Activated CD4-positive, alpha-beta memory T cell treated with anti-CD3 and anti-CD28 coated beads, Interleukin-2, amount 10 ng/mL, durations not matched to agents 7 days and 5 days (primary cell): ENCODE measurements around the gene AIG1. TPM values are rescaled to one million over a fixed set of nuclear protein-coding genes. Genes with fewer than 3 reads are reported as not detected.

Experiments used
- CTCF ChIA-PET: fragments of 350-600 bp; sonication (Branson Sonifier 250); formaldehyde crosslinking; loops from one replicate; lab custom pipeline; 2021; ENCODE audit warnings: antibody characterized with exemption, inconsistent platforms; lab: Charles Lee
- POLR2A ChIA-PET: fragments of 350-600 bp; sonication (Branson Sonifier 250); formaldehyde crosslinking; loops from one replicate; lab custom pipeline; 2021; ENCODE audit warnings: antibody characterized with exemption; lab: Charles Lee
- DNase-seq: peaks from one replicate; pipeline ENCODE4 v3.0.0-alpha.2; 2020
- H3K27ac Mint-ChIP-seq: one replicate; pipeline ENCODE4 v1.8.0; 2021; ENCODE audit warnings: mild to moderate bottlenecking, mixed read lengths
- H3K27me3 Mint-ChIP-seq: one replicate; pipeline ENCODE4 v1.8.0; 2021; ENCODE audit warnings: mixed read lengths
- H3K36me3 Mint-ChIP-seq: one replicate; pipeline ENCODE4 v1.8.0; 2021; ENCODE audit warnings: low read depth, mixed read lengths
- H3K4me1 Mint-ChIP-seq: one replicate; pipeline ENCODE4 v1.8.0; 2021; ENCODE audit warnings: mixed read lengths
- H3K4me3 Mint-ChIP-seq: one replicate; pipeline ENCODE4 v1.8.0; 2021; ENCODE audit warnings: mild to moderate bottlenecking, mixed read lengths
- H3K9me3 Mint-ChIP-seq: one replicate; pipeline ENCODE4 v1.8.0; 2021; ENCODE audit warnings: mixed read lengths
- total RNA-seq, 2 experiments: library from RNA; stranded (reverse); gene quantifications; one replicate each; pipeline ENCODE4 v1.2.3, GENCODE V29; 2021

Gene AIG1
- total RNA-seq, 2 experiments from 2014 or later: 8.4 to 9.9 TPM

DNA sequence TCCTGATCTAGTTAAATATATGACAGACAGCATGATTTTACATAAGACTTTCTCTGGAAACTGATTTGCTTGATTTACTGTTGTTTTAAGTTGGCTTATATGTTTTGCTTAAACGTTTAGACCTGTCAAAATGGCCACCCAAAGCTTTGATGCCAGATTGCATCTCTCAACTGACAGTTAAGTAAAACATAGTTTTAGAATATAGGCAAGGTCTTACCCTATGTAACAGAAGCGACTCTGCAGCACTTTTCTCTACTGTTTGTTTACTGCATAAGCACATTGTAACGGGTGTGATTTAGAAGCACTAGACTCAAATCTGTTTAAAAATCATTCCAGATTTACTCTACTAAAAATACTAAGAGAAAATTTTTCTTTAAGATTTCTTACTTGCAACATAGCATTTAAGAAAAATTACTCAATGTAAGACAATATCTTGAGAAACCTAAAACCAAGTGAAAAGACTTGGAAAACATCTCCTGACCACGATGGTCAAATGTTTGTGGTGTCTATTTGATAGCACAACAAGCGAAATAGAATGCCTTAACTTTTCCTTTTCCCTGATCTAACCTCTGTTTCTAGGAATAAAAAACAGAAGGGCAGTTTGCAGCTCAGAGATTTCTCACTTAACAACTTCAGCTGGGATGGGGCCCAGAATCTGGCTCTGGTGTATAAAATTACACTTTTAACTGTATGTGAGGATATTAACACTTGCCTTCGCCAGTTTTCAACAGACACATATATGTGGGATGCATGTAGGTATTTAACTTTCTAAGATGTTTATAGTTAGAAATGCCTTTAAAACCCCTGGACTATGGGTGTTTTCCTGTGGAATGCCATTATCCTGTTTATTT, 47.4 kb downstream of the AIG1 start:
- Mint-ChIP-seq H3K27ac (no peak overlapping the region), H3K9me3 (no peaks in the 10 kb centered on the region), H3K36me3 (peaks cover 3% of the 10 kb centered on the region), H3K4me1 (peaks cover 2% of the 10 kb centered on the region), H3K27me3 (no peaks in the 10 kb centered on the region), H3K4me3 (no peak overlapping the region)
- DNase-seq: no peak
- POLR2A ChIA-PET: interaction anchor here (1.0 kb wide), 1 partner anchor 9 kb away, joined by 4 read pairs; no protein-coding TSS in a partner anchor
- CTCF ChIA-PET: interaction anchor here (1.2 kb wide), 1 partner anchor 11 kb away, joined by 3 read pairs; no protein-coding TSS in a partner anchor

DNA sequence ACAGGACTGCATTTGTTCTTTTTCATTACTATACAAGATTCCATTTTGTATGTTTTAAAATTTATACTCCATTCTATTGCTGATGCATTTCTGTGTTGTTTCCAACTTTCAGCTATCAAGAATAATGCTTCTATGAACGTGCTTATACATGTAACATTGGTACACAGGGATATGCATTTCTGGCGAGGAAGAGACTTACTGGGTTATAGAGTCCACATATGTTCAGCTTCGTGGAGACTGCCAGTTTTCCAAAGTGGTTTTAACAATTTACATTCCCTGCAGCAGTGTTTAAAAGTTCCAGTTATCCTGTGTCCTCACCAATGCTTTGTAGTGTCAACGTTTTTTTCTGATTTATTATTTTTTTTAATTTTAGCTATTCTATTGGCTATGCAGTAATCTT, 48.5 kb downstream of the AIG1 start:
- Mint-ChIP-seq H3K27me3 (no peaks in the 10 kb centered on the region), H3K4me1 (no peaks in the 10 kb centered on the region), H3K27ac (no peak overlapping the region), H3K4me3 (no peak overlapping the region), H3K36me3 (no peaks in the 10 kb centered on the region), H3K9me3 (no peaks in the 10 kb centered on the region)
- ChIA-PET POLR2A (no interaction called here), CTCF (interaction anchor here (1.2 kb wide), 1 partner anchor 12 kb away, joined by 3 read pairs; no protein-coding TSS in a partner anchor)
- no peak for DNase-seq

DNA sequence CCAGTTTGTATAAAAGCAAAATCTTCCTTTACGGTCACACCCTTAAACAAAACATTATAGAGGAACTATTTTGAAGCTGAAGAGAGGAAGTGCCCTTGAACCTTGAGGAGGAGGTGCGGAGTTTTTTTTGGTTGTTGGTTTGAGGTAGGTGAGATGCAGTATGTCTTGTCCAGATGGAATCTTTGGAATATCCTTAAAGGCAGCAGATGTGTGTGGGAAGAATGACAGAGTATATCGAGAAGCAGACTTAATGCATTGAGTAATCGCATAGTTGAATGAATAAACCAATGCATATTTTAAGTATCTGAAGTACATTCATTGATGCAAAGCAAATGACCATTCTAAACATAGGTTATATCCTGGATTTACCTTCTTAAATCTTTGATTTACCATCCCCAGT, 49.9 kb downstream of the AIG1 start:
- Mint-ChIP-seq H3K4me3 (no peak overlapping the region), H3K27me3 (no peaks in the 10 kb centered on the region), H3K27ac (no peak overlapping the region), H3K4me1 (no peaks in the 10 kb centered on the region), H3K36me3 (no peaks in the 10 kb centered on the region), H3K9me3 (no peaks in the 10 kb centered on the region)
- no peak for DNase-seq
- CTCF ChIA-PET: interaction anchor here (0.5 kb wide), 1 partner anchor 397 kb away, joined by 4 read pairs; no protein-coding TSS in a partner anchor
- POLR2A ChIA-PET: no interaction called here

DNA sequence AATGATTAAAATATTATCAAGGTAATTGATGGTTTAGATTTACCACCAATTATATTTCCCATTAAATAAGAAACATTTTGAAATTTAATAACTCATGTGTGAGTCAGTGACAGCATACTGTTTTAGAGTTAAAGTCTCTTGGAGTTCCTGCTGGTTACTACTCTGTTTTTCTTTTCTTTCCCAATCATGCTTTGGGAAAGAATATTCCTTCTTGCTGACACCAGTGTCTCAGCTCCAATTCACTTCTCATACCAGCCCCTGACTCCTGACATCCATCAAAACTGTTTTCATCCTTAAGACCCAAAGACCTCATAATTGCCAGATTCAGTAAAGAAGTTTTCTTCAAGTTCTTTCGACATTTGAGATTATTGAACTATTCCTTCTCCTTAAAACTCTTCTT, 50.3 kb downstream of the AIG1 start:
- H3K4me3 Mint-ChIP-seq: no peak overlapping the region
- ChIA-PET CTCF (interaction anchor here (0.5 kb wide), 1 partner anchor 398 kb away, joined by 4 read pairs; no protein-coding TSS in a partner anchor), POLR2A (no interaction called here)
- no peak for DNase-seq
- no peaks in the 10 kb centered on the region for H3K27me3 Mint-ChIP-seq
- no peak overlapping the region for H3K27ac Mint-ChIP-seq
- no peaks in the 10 kb centered on the region for H3K9me3 Mint-ChIP-seq
- H3K4me1 Mint-ChIP-seq: no peaks in the 10 kb centered on the region
- no peaks in the 10 kb centered on the region for H3K36me3 Mint-ChIP-seq

DNA sequence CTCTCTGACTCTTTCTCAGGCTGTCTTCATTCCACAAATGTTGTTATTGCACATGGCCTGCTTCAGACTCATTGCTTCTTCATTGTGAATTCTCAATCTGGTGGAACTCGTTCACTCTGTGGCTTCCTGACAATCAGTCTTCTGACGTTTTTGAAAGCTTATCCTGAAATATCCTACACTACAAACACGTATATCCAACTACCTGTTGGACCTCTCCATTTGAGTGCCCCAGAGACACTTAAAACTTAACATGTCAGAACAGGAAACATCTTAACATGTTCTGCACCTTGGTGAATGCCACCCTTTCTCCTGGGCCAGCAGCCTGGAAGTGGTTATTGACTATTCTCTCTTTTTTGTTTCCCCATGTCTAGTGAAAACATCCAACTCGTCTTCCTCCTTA, 50.8 kb downstream of the AIG1 start:
- DNase-seq: no peak
- no peaks in the 10 kb centered on the region for H3K27me3 Mint-ChIP-seq
- POLR2A ChIA-PET: no interaction called here
- H3K9me3 Mint-ChIP-seq: no peaks in the 10 kb centered on the region
- H3K4me3 Mint-ChIP-seq: no peak overlapping the region
- no peaks in the 10 kb centered on the region for H3K36me3 Mint-ChIP-seq
- CTCF ChIA-PET: no interaction called here
- H3K4me1 Mint-ChIP-seq: no peaks in the 10 kb centered on the region
- H3K27ac Mint-ChIP-seq: no peak overlapping the region

DNA sequence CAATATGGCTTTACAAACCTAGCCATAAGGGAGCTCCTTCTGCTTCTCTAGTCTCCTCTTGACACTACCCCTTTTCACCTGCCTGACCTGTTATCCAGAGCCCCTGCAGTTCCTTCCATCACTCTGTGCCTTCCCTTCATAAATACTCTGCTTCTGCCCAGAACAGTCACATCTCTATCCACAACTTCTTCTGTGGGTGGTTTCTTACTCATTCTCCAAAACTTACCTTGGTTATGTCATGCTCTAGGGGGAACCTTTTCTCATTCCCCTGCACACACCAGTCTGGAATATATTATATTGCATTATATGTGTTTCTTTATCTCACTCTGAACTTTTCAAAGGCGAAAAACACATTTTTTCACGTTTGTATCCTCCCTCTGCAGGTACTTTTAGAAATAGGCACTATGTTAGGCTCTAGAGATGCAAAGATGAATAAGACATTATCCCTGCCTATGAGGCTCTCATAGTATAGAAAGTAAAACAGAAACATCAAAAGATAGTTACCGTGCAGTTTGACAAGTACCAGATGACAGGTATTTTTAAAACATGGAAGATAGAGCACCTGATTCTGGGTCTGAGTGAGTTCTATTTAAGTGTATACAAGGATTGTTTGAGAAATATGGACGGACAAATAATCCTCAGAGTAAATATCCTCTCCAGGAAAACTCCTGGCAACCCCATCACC, 51.5 kb downstream of the AIG1 start:
- H3K4me3 Mint-ChIP-seq: no peak overlapping the region
- H3K4me1 Mint-ChIP-seq: no peaks in the 10 kb centered on the region
- no peak overlapping the region for H3K27ac Mint-ChIP-seq
- ChIA-PET POLR2A (no interaction called here), CTCF (no interaction called here)
- no peaks in the 10 kb centered on the region for H3K36me3 Mint-ChIP-seq
- no peak for DNase-seq
- H3K9me3 Mint-ChIP-seq: no peaks in the 10 kb centered on the region
- H3K27me3 Mint-ChIP-seq: no peaks in the 10 kb centered on the region

- CTCF ChIA-PET: no interaction called here
- Mint-ChIP-seq H3K36me3 (no peaks in the 10 kb centered on the region), H3K4me3 (no peak overlapping the region), H3K4me1 (no peaks in the 10 kb centered on the region), H3K27me3 (no peaks in the 10 kb centered on the region), H3K9me3 (no peaks in the 10 kb centered on the region), H3K27ac (no peak overlapping the region)
- POLR2A ChIA-PET: no interaction called here
- DNase-seq: no peak
These were observed 52.1 kb downstream of the AIG1 start for GRCh38 chr6:143112837-143113236.

GRCh38 chr6:143115728-143116127, 55.0 kb downstream of the AIG1 start:
- Mint-ChIP-seq H3K36me3 (no peaks in the 10 kb centered on the region), H3K27me3 (no peaks in the 10 kb centered on the region), H3K4me3 (no peak overlapping the region), H3K9me3 (no peaks in the 10 kb centered on the region), H3K4me1 (no peaks in the 10 kb centered on the region), H3K27ac (no peak overlapping the region)
- POLR2A ChIA-PET: no interaction called here
- CTCF ChIA-PET: no interaction called here
- DNase-seq: no peak

GRCh38 chr6:143117108-143117507, 56.4 kb downstream of the AIG1 start:
- Mint-ChIP-seq H3K36me3 (no peaks in the 10 kb centered on the region), H3K27ac (no peak overlapping the region), H3K4me3 (no peak overlapping the region), H3K4me1 (no peaks in the 10 kb centered on the region), H3K27me3 (no peaks in the 10 kb centered on the region), H3K9me3 (peaks cover 3% of the 10 kb centered on the region)
- CTCF ChIA-PET: no interaction called here
- DNase-seq: no peak
- POLR2A ChIA-PET: no interaction called here

GRCh38 chr6:143119260-143119659, 58.6 kb downstream of the AIG1 start:
- no peaks in the 10 kb centered on the region for H3K36me3 Mint-ChIP-seq
- ChIA-PET POLR2A (no interaction called here), CTCF (no interaction called here)
- no peak for DNase-seq
- no peaks in the 10 kb centered on the region for H3K4me1 Mint-ChIP-seq
- peaks cover 8% of the 10 kb centered on the region for H3K9me3 Mint-ChIP-seq
- no peaks in the 10 kb centered on the region for H3K27me3 Mint-ChIP-seq
- no peak overlapping the region for H3K4me3 Mint-ChIP-seq
- H3K27ac Mint-ChIP-seq: no peak overlapping the region

- H3K36me3 Mint-ChIP-seq: peaks cover 1% of the 10 kb centered on the region
- peaks cover 8% of the 10 kb centered on the region for H3K9me3 Mint-ChIP-seq
- ChIA-PET POLR2A (no interaction called here), CTCF (no interaction called here)
- H3K4me3 Mint-ChIP-seq: no peak overlapping the region
- H3K27ac Mint-ChIP-seq: no peak overlapping the region
- no peak for DNase-seq
- no peaks in the 10 kb centered on the region for H3K27me3 Mint-ChIP-seq
- H3K4me1 Mint-ChIP-seq: peaks cover 6% of the 10 kb centered on the region
These were observed 62.4 kb downstream of the AIG1 start for GRCh38 chr6:143123081-143123480.

DNA sequence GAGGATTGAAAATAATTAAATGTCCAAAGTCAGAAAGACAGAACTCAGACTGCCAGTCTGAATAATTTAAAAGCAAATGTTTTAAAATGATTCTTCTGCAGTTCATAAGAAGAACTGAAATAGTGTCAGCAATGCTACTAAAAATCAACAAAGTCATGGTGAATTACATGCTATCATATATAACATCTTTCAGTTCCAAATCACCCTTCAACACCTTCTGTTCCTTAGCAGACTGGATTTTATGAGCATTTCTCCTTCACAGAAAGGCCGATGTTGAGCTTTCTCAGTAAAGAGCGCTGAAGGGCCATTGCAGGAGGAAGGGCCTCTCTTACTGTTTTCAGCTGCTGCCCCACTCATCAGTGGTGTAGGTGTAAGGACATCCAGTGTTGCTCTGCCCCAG, 63.3 kb downstream of the AIG1 start:
- DNase-seq: no peak
- Mint-ChIP-seq H3K4me3 (no peak overlapping the region), H3K4me1 (peaks cover 6% of the 10 kb centered on the region), H3K27me3 (no peaks in the 10 kb centered on the region), H3K9me3 (peaks cover 11% of the 10 kb centered on the region), H3K36me3 (peaks cover 4% of the 10 kb centered on the region), H3K27ac (no peak overlapping the region)
- ChIA-PET POLR2A (no interaction called here), CTCF (no interaction called here)

GRCh38 chr6:143125455-143125854, 64.8 kb downstream of the AIG1 start:
- no peak for DNase-seq
- H3K27me3 Mint-ChIP-seq: no peaks in the 10 kb centered on the region
- H3K36me3 Mint-ChIP-seq: peaks cover 4% of the 10 kb centered on the region
- peaks cover 11% of the 10 kb centered on the region for H3K9me3 Mint-ChIP-seq
- ChIA-PET POLR2A (no interaction called here), CTCF (no interaction called here)
- H3K27ac Mint-ChIP-seq: no peak overlapping the region
- H3K4me3 Mint-ChIP-seq: no peak overlapping the region
- H3K4me1 Mint-ChIP-seq: peaks cover 6% of the 10 kb centered on the region
